Body of pancreas (tissue), 4 donors: ENCODE results near the gene C22orf39. TPM values are rescaled to one million over a fixed set of nuclear protein-coding genes. Genes with fewer than 3 reads are reported as not detected.

Source experiments
- ATAC-seq: fragments of 150-250 bp; one replicate; pipeline ENCODE4 v1.9.1; 2016
- DNase-seq, 4 donors: peaks; one replicate each; pipeline ENCODE4 v3.0.0-alpha.2; 2019
- H3K27ac ChIP-seq, 4 donors: fragments of 200-600 bp; sonication (generic); 1 replicate in 3 of 4; 2 replicates in 1 of 4; pipeline versions ENCODE4 v1.5.1 to v1.6.1; 2016 to 2019; ENCODE audit warnings: mild to moderate bottlenecking in 1 of 4, mixed read lengths in 1 of 4, moderate library complexity in 1 of 4
- H3K27me3 ChIP-seq, 2 donors: fragments of 200-600 bp; sonication (generic); one replicate each; pipeline ENCODE4 v1.6.0; 2016; ENCODE audit warnings: mild to moderate bottlenecking in 1 of 2
- H3K36me3 ChIP-seq, 2 donors: fragments of 200-600 bp; sonication (generic); replicated peaks in 1 of 2; 2 replicates each; pipeline ENCODE4 v1.5.1; 2016; ENCODE audit warnings: low read depth in 2 of 2; ENCODE audit not compliant: insufficient read depth in 1 of 2
- H3K4me1 ChIP-seq: fragments of 200-600 bp; sonication (generic); one replicate; pipeline ENCODE4 v1.6.0; 2016
- H3K4me3 ChIP-seq, 2 donors: fragments of 200-600 bp; sonication (generic); 1 replicate in 1 of 2; 2 replicates in 1 of 2; pipeline ENCODE4 v1.5.1; 2016 to 2019
- H3K9me3 ChIP-seq, 3 donors: fragments of 200-600 bp; sonication (generic); 1 replicate in 2 of 3; 2 replicates in 1 of 3; pipeline ENCODE4 v1.5.1; 2016
- POLR2A ChIP-seq, 3 donors: fragments of 450-650 bp; IDR thresholded peaks; one replicate each; pipeline ENCODE4 v1.6.1; 2016; ENCODE audit warnings: antibody characterized with exemption in 3 of 3, mild to moderate bottlenecking in 2 of 3
- WGBS, 2 donors: methylation state at CpG; one replicate each; pipeline ENCODE4 v1.1.5; 2017; 5-methylcytosine and 5-hydroxymethylcytosine counted together
- intact Hi-C: fragments of 100-400 bp; cut with DNase I; formaldehyde crosslinking; loops from one replicate; pipeline ENCODE4 v1.15.1; 2023
- total RNA-seq, 2 donors: library from RNA; depleted of rRNA; stranded (reverse); fragments of >200 nt; gene quantifications; one replicate each; pipeline ENCODE4 v1.1.0, GENCODE V29; 2016
- TF ChIP-seq, protein P1 (sequence below), 7 experiments: fragments of 450-650 bp in 4 of 7; fragments of 200-600 bp in 3 of 7; sonication (generic) in 3 of 7; IDR thresholded peaks; one replicate each; pipeline ENCODE4 v1.5.1; 2016 to 2019; ENCODE audit warnings: antibody characterized with exemption in 7 of 7

Gene C22orf39
- total RNA-seq, 2 donors from 2014 or later = 36.1 to 49.8 TPM

GRCh38 chr22:19405652-19406051 lies 41.9 kb downstream of the C22orf39 start:
- Histone ChIP-seq H3K27me3 (no peaks in the 10 kb centered on the region), H3K9me3 (no peaks in the 10 kb centered on the region), H3K27ac (no peak overlapping the region), H3K36me3 (peaks cover 0 to 2% of the 10 kb centered on the region in 2 donors), H3K4me1 (peaks cover 16% of the 10 kb centered on the region), H3K4me3 (no peak overlapping the region)
- ATAC-seq (no peak), DNase-seq (no peak)
- 46 to 71% methylated on average over 6 to 8 of the region's 8 CpGs for WGBS, 2 donors
- TF ChIP-seq, protein P1, sequence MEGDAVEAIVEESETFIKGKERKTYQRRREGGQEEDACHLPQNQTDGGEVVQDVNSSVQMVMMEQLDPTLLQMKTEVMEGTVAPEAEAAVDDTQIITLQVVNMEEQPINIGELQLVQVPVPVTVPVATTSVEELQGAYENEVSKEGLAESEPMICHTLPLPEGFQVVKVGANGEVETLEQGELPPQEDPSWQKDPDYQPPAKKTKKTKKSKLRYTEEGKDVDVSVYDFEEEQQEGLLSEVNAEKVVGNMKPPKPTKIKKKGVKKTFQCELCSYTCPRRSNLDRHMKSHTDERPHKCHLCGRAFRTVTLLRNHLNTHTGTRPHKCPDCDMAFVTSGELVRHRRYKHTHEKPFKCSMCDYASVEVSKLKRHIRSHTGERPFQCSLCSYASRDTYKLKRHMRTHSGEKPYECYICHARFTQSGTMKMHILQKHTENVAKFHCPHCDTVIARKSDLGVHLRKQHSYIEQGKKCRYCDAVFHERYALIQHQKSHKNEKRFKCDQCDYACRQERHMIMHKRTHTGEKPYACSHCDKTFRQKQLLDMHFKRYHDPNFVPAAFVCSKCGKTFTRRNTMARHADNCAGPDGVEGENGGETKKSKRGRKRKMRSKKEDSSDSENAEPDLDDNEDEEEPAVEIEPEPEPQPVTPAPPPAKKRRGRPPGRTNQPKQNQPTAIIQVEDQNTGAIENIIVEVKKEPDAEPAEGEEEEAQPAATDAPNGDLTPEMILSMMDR (IDR thresholded peaks at IDR 0.05) = no peak
- no peak for TF ChIP-seq POLR2A (IDR thresholded peaks at IDR 0.05)
- intact Hi-C loops = no loop called here

DNA sequence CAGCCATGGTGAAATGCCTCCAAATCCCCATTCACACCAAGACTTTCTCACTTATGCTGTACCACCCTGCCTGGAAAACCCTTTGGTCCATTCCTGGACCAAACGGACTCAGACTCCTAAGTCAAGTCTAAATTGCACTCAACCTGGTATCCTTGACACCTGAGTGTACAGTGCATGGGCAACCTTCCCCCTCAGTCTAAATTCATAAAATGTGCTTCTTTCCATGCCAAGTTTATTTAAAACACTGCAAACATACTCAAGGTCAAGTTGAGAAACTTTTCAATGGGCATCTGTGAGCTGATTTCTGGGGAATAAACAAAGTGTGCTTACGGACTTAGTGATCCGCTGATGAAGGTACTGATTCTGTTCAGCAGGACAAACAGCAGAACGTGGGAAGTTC lies 42.4 kb downstream of the C22orf39 start:
- ATAC-seq = peak; percentile 33
- no peaks in the 10 kb centered on the region for H3K27me3 ChIP-seq
- intact Hi-C loops = no loop called here
- H3K9me3 ChIP-seq = no peaks in the 10 kb centered on the region
- WGBS, 2 donors = 30 to 38% methylated on average over 4 of the region's 4 CpGs
- no peak overlapping the region for H3K4me3 ChIP-seq
- TF ChIP-seq POLR2A (IDR thresholded peaks at IDR 0.05) = no peak
- TF ChIP-seq, protein P1 (IDR thresholded peaks at IDR 0.05) = no peak
- peaks cover 16% of the 10 kb centered on the region for H3K4me1 ChIP-seq
- no peak overlapping the region for H3K27ac ChIP-seq
- H3K36me3 ChIP-seq = peaks cover 0 to 2% of the 10 kb centered on the region in 2 donors
- peak in 1 of 4 donors; percentile 7 for DNase-seq

- H3K36me3 ChIP-seq = peaks cover 0 to 1% of the 10 kb centered on the region in 2 donors
- no peak overlapping the region for H3K27ac ChIP-seq
- WGBS, 2 donors = 76 to 87% methylated on average over 3 of the region's 3 CpGs
- no peaks in the 10 kb centered on the region for H3K27me3 ChIP-seq
- no peak for DNase-seq
- no peak overlapping the region for H3K4me3 ChIP-seq
- H3K9me3 ChIP-seq = no peaks in the 10 kb centered on the region
- TF ChIP-seq, protein P1 (IDR thresholded peaks at IDR 0.05) = no peak
- TF ChIP-seq POLR2A (IDR thresholded peaks at IDR 0.05) = no peak
- intact Hi-C loops = no loop called here
- H3K4me1 ChIP-seq = peaks cover 16% of the 10 kb centered on the region
- ATAC-seq = no peak
Observed at GRCh38 chr22:19404676-19405075, 42.8 kb downstream of the C22orf39 start.

GRCh38 chr22:19402642-19403191 lies 44.8 kb downstream of the C22orf39 start:
- peaks cover 0 to 6% of the 10 kb centered on the region in 2 donors for H3K36me3 ChIP-seq
- no peak overlapping the region for H3K4me3 ChIP-seq
- no peaks in the 10 kb centered on the region for H3K9me3 ChIP-seq
- intact Hi-C loops = no loop called here
- ATAC-seq (no peak), DNase-seq (no peak)
- no peaks in the 10 kb centered on the region for H3K27me3 ChIP-seq
- peaks cover 11% of the 10 kb centered on the region for H3K4me1 ChIP-seq
- no peak overlapping the region for H3K27ac ChIP-seq
- TF ChIP-seq POLR2A (IDR thresholded peaks at IDR 0.05) = no peak
- TF ChIP-seq, protein P1 (IDR thresholded peaks at IDR 0.05) = no peak
- WGBS, 2 donors = 96 to 97% methylated on average over 4 of the region's 4 CpGs

DNA sequence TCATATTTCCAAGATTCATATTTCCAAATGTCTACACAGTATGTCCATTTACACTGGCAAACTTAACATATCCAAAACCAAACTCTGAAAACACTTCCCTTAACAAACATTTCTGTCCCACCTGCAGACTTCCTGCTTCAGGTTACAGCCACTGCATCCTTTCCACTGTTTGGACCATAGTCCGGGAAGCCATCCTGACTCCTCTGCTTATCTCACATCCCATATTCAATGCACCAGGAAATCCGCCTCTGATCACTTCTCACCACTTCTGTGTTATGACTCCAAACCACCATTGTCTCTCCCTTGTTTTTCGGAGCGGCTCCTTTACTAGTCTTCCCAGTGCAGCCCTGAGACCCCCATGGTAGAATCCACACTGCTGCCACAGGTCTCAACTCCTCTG lies 46.0 kb downstream of the C22orf39 start:
- TF ChIP-seq, protein P1 (IDR thresholded peaks at IDR 0.05) = no peak
- TF ChIP-seq POLR2A (IDR thresholded peaks at IDR 0.05) = no peak
- Histone ChIP-seq H3K36me3 (peaks cover 0 to 13% of the 10 kb centered on the region in 2 donors), H3K4me3 (no peak overlapping the region), H3K4me1 (peaks cover 11% of the 10 kb centered on the region), H3K27ac (no peak overlapping the region), H3K27me3 (no peaks in the 10 kb centered on the region), H3K9me3 (no peaks in the 10 kb centered on the region)
- ATAC-seq (no peak), DNase-seq (no peak)
- intact Hi-C loops = no loop called here
- 94 to 95% methylated on average over 4 of the region's 4 CpGs for WGBS, 2 donors
